Right renal pelvis (tissue), 4 donors: ENCODE data around the gene TIRAP. TPM values are rescaled to one million over a fixed set of nuclear protein-coding genes. Genes with fewer than 3 reads are reported as not detected.

ENCODE experiments used
- DNase-seq, 4 donors: peaks; one replicate each; pipeline ENCODE4 v3.0.0-alpha.2; 2013; ENCODE audit warnings: low read depth in 4 of 4, low spot score in 3 of 4, missing footprints in 1 of 4
- polyA plus RNA-seq, 4 donors: library from polyadenylated mRNA; unstranded; fragments of 120-200 nt; gene quantifications; one replicate each; pipeline ENCODE4 v1.2.1, GENCODE V29; 2013; ENCODE audit not compliant: insufficient read length in 4 of 4

TIRAP gene
- polyA plus RNA-seq, 4 donors = 10.5 to 13.3 (median 11.3) TPM

- no peak for DNase-seq
These were observed 35.9 kb downstream of the TIRAP start for GRCh38 chr11:126318574-126319373.

DNA sequence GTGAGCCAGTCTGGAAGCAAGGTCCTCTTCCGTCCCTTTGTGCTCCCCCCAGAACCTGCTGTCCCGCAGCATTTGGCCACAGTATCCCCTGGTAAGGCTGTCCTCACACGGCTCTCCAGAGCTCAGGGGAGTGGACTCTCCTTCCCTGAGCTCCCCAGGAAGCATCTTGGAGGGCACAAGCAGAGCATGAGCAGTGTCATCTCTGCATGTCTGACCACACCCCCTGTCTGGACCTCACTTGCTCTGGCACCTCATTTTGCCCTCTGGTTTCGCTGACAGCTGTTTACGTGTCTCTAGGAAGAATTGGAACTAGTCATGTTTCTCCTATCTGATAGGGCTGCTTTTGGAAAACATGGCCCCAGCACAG is 36.5 kb downstream of the TIRAP start:
- no peak for DNase-seq

DNA sequence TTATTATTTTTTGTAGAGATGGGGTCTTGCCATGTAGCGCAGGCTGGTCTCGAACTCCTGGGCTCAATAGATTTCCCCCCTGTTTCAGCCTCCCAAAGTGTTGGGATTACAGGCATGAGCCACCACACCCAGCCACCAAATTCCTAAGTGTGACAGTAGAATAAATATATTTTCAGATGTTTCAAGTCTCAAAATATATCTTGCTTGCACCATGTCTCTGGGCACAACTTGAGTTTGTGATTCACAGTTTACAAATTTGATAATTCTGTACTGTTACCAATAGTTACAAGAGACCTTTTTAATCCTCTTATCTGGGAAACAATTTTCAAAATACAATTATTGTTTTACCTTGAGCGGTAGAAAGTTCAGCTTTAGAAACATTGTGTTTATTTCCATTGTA is 40.1 kb downstream of the TIRAP start:
- no peak for DNase-seq

- no peak for DNase-seq
These were observed 44.5 kb downstream of the TIRAP start for GRCh38 chr11:126327281-126328000.

DNA sequence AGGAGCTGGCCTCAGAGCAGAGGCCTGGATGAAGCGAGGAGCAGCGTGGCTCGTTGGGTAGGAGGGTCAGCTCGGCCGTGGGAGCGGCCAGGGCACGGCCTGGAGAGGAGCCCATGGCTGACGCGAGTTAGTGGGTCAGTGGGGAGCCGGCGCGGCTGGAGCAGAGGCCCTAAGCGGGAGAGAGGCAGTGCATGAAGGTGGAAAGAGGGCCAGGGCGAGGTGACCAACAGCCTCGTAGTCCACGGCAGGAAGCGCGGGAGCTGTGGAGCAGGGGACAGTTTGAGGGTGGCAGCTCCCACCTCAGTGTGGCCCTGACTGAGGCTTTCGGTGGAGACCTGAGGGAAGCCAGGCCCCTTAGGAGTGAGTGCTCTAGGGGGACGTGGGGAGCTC is 45.1 kb downstream of the TIRAP start:
- no peak for DNase-seq

GRCh38 chr11:126328444-126328843 is 45.6 kb downstream of the TIRAP start:
- no peak for DNase-seq

GRCh38 chr11:126328938-126329643 is 46.2 kb downstream of the TIRAP start:
- DNase-seq = no peak

- no peak for DNase-seq
These were observed 46.8 kb downstream of the TIRAP start for GRCh38 chr11:126329644-126330211.

DNA sequence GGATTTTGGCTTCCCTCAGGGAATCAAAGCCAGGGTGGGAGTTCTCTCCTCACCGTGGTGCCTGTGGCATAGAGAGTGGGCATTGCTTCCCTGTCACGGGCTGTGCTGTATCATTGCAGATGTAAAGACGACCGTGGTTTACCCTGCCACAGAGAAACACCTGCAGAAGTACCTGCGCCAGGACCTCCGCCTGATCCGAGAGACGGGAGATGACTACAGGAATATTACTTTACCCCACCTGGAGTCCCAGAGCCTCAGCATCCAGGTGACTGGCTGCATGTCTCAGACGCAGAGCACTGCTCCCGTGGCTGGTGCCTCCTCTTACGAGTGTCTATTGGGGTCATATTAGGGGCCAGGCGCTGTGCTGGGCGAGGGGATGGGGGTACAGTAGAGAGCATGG is 48.4 kb downstream of the TIRAP start:
- DNase-seq = no peak

DNA sequence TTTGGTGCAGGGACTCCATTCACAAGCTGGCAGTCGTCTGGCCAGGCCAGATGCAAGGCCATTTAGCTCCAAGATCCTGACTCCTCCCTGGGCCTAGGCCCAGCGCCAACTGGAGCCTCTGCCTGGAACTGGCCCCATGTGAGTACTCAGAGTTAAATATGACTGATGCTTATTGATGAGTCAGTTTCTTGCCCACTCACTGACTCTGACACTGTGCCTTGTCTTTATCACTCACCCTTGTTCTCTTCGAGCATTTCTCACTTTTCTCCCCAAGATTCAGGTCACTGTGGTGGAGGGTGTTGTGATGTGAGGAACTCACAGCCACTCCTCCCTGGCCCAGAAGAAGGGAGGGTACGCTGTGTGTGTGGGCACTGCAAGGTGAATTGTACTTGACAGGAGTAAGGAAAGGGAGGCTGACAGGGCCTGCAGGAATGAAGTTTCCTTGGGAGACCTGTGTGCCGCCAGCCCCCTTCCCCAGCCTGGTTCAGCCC is 49.4 kb downstream of the TIRAP start:
- DNase-seq = no peak

- DNase-seq = no peak
These were observed 50.2 kb downstream of the TIRAP start for GRCh38 chr11:126333142-126333541.

DNA sequence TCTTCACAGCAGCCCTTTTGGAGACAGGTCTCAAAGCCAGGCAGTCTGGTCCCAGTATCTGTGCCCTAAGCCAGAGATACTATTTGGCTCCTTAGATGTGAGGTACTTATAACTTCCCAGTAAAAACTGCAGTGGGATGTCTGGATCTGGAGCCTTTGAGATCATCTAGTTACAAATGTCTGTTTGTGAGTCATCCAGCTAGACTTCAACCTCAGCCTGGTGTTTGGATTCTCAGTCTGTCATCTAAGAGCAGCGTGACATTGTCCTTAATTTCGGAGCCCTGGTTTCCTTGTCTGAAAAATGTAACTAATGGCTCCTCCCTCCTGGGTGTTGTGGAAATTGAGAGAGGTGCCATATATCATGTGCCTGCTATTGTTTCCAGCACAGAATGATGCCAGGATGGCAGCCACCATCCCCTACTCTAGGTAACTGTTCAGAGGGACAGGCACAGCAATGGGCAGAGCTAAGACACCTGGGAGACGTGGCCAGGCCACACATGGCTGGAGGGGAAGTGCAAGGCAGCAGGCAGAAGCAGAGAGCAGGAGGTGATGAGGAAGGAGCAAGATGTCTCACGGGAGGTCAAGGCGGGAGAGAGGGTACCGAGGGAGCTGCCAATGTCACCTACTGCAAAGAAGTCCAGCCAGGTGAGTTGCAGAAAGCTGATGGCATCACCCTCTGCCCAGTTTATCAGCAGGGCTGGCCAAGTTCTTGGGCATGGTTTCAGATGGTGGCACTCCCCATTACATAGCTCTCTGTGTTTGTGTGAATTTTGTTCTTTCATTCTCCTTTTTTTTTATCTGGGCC is 52.0 kb downstream of the TIRAP start:
- DNase-seq = no peak

GRCh38 chr11:126335463-126335760 is 52.5 kb downstream of the TIRAP start:
- no peak for DNase-seq

DNA sequence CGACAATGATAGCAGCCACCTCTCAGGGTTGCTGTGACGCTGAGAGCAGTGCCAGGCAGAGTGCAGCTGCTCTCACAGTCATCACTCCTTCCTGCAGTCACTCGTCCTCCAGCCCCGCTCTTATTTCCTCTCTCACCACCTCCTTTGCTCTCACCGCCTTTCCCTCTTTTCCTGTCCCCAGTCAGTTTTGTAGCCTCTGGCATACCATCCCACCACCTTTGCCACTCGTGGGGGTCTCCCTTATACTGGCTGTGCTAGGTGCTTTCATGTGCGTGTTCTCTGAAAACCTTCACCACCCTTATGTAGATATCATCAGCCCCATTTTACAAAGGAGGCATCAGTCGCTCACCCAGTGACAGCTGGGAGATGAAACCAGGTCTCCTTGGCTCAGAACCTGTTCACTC is 53.2 kb downstream of the TIRAP start:
- no peak for DNase-seq

- DNase-seq = no peak
These were observed 53.8 kb downstream of the TIRAP start for GRCh38 chr11:126336671-126337101.

DNA sequence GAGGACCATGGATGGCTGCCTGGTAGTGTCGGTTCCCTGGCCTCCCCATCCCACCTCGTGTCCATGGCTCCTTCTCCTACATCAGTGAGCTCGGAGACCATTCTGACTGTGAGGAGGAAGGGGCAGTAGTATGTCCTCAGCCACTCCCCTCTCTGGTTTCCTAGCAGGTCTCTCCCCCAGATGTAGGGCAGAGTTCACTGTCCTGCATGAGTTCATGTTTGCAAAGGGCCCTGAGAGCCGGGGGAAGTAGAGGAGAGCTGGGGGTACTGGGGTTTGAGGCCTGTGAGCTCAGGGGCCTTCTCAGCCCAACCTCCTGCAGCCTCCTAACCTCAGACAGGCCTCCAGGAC is 54.2 kb downstream of the TIRAP start:
- DNase-seq = no peak

GRCh38 chr11:126337474-126338241 is 54.8 kb downstream of the TIRAP start:
- DNase-seq = no peak

- DNase-seq = no peak
These were observed 55.6 kb downstream of the TIRAP start for GRCh38 chr11:126338346-126339055.
